Neutrophil (primary cell): ENCODE measurements around the gene SLC13A3.

ENCODE experiments used
- H3K27ac ChIP-seq: fragments of 200-600 bp; sonication (generic); 2 replicates; pipeline ENCODE4 v1.5.1; 2016; ENCODE audit warnings: mild to moderate bottlenecking, moderate library complexity
- H3K27me3 ChIP-seq: fragments of 200-600 bp; sonication (generic); 2 replicates; pipeline ENCODE4 v1.6.0; 2016; ENCODE audit warnings: mild to moderate bottlenecking
- H3K36me3 ChIP-seq: fragments of 200-600 bp; sonication (generic); 2 replicates; pipeline ENCODE4 v1.5.1; 2017
- H3K4me1 ChIP-seq, 2 experiments: fragments of 200-600 bp in 1 of 2; sonication (generic) in 1 of 2; 1 replicate in 1 of 2; 2 replicates in 1 of 2; pipeline versions ENCODE4 v1.5.1 to v1.6.1; 2013 to 2016; ENCODE audit warnings: low read depth in 1 of 2, low read length in 1 of 2, mild to moderate bottlenecking in 1 of 2, moderate library complexity in 1 of 2; ENCODE audit not compliant: control insufficient read depth in 1 of 2, insufficient read depth in 1 of 2
- H3K4me3 ChIP-seq, 2 experiments: fragments of 200-600 bp in 1 of 2; sonication (generic) in 1 of 2; 1 replicate in 1 of 2; 2 replicates in 1 of 2; pipeline ENCODE4 v1.5.1; 2013 to 2016; ENCODE audit warnings: low read depth in 1 of 2, low read length in 1 of 2, mild to moderate bottlenecking in 1 of 2, moderate library complexity in 1 of 2
- H3K9me3 ChIP-seq: fragments of 200-600 bp; sonication (generic); 2 replicates; pipeline ENCODE4 v1.5.1; 2016
- CTCF ChIP-seq: fragments of 200-600 bp; sonication (generic); IDR thresholded peaks from 2 replicates; pipeline ENCODE4 v1.5.1; 2016; ENCODE audit warnings: antibody characterized with exemption

Gene SLC13A3

DNA sequence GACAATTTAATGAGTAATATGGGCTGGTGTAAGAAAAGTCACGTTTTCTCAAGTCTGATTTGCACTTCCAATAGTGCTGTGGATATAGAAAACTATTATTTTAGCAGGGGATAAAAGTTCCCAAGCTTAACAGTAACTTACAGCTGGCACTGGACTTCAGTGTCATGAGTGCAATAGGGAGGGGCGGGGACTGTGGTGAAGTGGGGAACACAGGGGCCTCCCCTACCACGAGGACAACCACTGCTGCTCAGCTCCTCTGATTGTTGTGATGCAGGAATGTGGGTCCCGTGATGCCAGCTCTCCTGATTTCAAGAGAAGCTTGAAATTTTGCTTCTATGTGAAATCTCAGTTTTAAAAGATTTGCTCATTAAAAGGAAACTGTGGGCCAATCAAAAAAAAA is 24.0 kb downstream of the SLC13A3 start:
- Histone ChIP-seq H3K9me3 (no peaks in the 10 kb centered on the region), H3K36me3 (no peaks in the 10 kb centered on the region), H3K4me3 (no peak overlapping the region), H3K4me1 (peaks cover 6 to 13% of the 10 kb centered on the region in 2 experiments), H3K27ac (no peak overlapping the region), H3K27me3 (peaks cover 9% of the 10 kb centered on the region)
- TF ChIP-seq CTCF, result no peak

- TF ChIP-seq CTCF, result no peak
- Histone ChIP-seq H3K4me3 (no peak overlapping the region), H3K27me3 (peaks cover 14% of the 10 kb centered on the region), H3K36me3 (no peaks in the 10 kb centered on the region), H3K9me3 (no peaks in the 10 kb centered on the region), H3K27ac (no peak overlapping the region), H3K4me1 (peaks cover 6 to 13% of the 10 kb centered on the region in 2 experiments)
These were observed 24.5 kb downstream of the SLC13A3 start for GRCh38 chr20:46626758-46627157.

- Histone ChIP-seq H3K36me3 (no peaks in the 10 kb centered on the region), H3K4me1 (peaks cover 6 to 8% of the 10 kb centered on the region in 2 experiments), H3K27me3 (peaks cover 18% of the 10 kb centered on the region), H3K4me3 (no peak overlapping the region), H3K27ac (no peak overlapping the region), H3K9me3 (no peaks in the 10 kb centered on the region)
- no peak for TF ChIP-seq CTCF
These were observed 25.3 kb downstream of the SLC13A3 start for GRCh38 chr20:46625875-46626373.

DNA sequence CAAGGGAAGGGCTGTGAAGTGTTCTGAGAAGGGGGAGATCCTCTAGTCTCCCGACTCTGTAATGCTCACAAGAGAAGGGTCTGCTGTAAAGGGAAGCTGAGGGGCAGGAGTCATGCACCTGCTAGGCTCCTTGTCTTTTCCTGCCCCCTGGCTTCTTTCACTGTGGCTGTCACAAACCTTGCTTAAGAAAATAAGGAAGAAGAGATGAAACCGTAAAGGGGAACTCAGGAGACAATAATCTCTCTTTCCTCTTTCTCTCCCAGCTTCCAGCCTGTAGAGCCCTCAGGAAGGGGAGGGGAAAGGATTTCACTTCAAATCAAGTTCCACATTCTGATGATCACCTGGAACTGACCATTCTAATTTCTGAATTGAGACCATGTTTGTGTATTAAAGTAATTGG is 26.3 kb downstream of the SLC13A3 start:
- H3K4me1 ChIP-seq, result peaks cover 6 to 9% of the 10 kb centered on the region in 2 experiments

DNA sequence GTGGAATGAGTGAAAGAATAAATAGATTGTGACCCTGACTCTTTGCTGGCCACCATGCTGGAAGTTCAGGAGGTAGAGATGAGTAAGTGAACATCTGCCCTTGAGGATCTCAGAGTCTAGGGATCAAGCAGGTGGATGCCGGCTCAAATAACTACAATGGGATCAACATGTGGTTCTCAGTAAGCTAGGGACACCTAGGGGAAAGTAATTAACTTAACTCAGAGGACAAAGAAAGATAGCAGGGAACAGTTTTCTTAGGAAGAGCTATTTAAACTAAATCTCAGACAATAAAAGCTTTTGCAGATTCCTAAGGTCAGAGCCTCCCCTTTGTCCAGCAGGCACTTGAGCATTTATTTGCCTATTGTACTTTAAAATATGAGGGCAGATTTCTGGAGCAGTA is 29.1 kb downstream of the SLC13A3 start:
- no peaks in the 10 kb centered on the region for H3K36me3 ChIP-seq
- no peaks in the 10 kb centered on the region for H3K9me3 ChIP-seq
- H3K27me3 ChIP-seq, result peaks cover 18% of the 10 kb centered on the region
- H3K4me3 ChIP-seq, result no peak overlapping the region
- no peak overlapping the region for H3K27ac ChIP-seq
- H3K4me1 ChIP-seq, result peaks cover 9 to 17% of the 10 kb centered on the region in 2 experiments
- TF ChIP-seq CTCF, result no peak

More for the DNA sequence above, 26.3 kb downstream of the SLC13A3 start:
- Histone ChIP-seq H3K9me3 (no peaks in the 10 kb centered on the region), H3K27me3 (peaks cover 18% of the 10 kb centered on the region), H3K36me3 (no peaks in the 10 kb centered on the region), H3K4me3 (no peak overlapping the region), H3K27ac (no peak overlapping the region)
- no peak for TF ChIP-seq CTCF

GRCh38 chr20:46621492-46621891 is 29.8 kb downstream of the SLC13A3 start:
- Histone ChIP-seq H3K4me1 (peaks cover 9 to 17% of the 10 kb centered on the region in 2 experiments), H3K36me3 (no peaks in the 10 kb centered on the region), H3K27me3 (peaks cover 22% of the 10 kb centered on the region), H3K4me3 (no peak overlapping the region), H3K27ac (no peak overlapping the region), H3K9me3 (no peaks in the 10 kb centered on the region)
- TF ChIP-seq CTCF, result no peak
